ENCODE data around the gene BMP8B. TPM values are rescaled to one million over a fixed set of nuclear protein-coding genes. Genes with fewer than 3 reads are reported as not detected.
A peak's percentile ranks its signal among the peaks of the same experiment; 100 is the strongest.

BMP8B gene
- total and polyA plus RNA-seq, 2 donors (not counting 1 experiment from before 2014, with no cell fraction given) = 1.5 to 2.3 TPM

DNA sequence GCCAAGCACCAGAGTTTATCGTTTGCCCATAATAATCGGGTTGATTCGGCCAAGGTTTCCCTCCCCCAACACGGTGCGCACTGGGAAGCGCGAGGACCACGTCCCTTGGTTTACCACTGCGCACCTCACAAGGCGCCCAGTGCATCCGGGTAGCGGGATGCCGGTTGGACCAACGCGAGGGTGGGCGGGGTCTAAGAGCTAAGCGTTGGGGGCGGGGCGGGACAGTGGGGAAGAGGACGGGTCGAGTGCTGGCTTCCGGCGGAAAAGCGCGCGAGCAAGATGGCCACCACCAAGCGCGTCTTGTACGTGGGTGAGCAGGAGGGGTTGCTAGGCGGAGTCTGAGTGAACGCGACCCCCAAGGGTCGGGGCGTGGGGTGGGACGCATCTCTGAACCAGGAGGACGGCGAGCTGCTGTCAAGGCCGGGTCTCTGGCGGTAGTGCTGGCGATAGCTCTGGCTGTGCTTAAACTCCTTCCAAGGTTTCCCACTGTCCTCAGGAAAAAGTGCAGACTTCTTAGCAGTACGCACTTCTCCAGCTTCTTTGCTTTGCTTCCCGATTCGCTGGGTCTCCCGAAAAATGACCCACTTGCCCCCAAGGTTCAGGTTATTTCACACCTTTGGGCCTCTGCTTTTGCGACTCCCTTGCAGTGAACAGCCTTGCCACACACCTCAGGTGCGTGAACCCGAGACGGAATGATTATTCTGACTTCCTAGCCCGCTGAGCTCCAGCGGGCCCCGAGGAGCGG lies 49.9 kb downstream of the BMP8B start, which contains the start of gene PPIE:
PPIE (plus strand) TSS at position 261 of the 745 bp plus-strand sequence; CDS start at position 280, 19 bp downstream.
- CTCF ChIA-PET = interaction anchor here (0.8 to 2.0 kb wide), 5 partner anchors 14 to 235 kb away, joined by 3 to 9 read pairs (median 3); no protein-coding TSS in a partner anchor
- WGBS (ENCODE audit: insufficient coverage) = 2% methylated on average over 50 of the region's 52 CpGs
- Histone ChIP-seq H2AFZ (ENCODE audit: insufficient read depth, low read depth, low read length, poor library complexity, severe bottlenecking) (peak within 1 kb of the TSS; percentile 99), H3K4me3 (ENCODE audit: control extremely low read depth in 1 of 5, extremely low read depth in 1 of 5, insufficient read depth in 1 of 5, low read depth in 2 of 5, low read length in 4 of 5) (peak within 1 kb of the TSS; percentile 64 to 92 (median 81)), H3K4me1 (ENCODE audit: control insufficient read depth in 2 of 2, insufficient read depth in 2 of 2, low read length in 2 of 2) (peaks cover 9 to 16% of the 10 kb centered on the region in 2 donors), H3K27ac (ENCODE audit: low read length in 2 of 2) (peak within 1 kb of the TSS; percentile 58 to 78), H3K4me2 (replicated peaks; ENCODE audit: low read depth, low read length, poor library complexity, severe bottlenecking) (peak within 1 kb of the TSS; percentile 87), H3K9me3 (ENCODE audit: control extremely low read depth in 1 of 3, control insufficient read depth in 2 of 3, insufficient read depth in 1 of 3, low read length in 2 of 3) (no peaks in the 10 kb centered on the region), H3K9ac (ENCODE audit: low read length) (peak within 1 kb of the TSS; percentile 92), H3K27me3 (replicated peaks in 1 of 4; ENCODE audit: control extremely low read depth in 1 of 4, control insufficient read depth in 3 of 4, insufficient read depth in 4 of 4, low read length in 3 of 4) (peaks cover 0 to 18% (median 14%) of the 10 kb centered on the region in 4 experiments), H4K20me1 (ENCODE audit: control insufficient read depth, insufficient read depth, low read length, poor library complexity, severe bottlenecking) (no peaks in the 10 kb centered on the region), H3K79me2 (ENCODE audit: control insufficient read depth, insufficient read depth, low read length) (peaks cover 14% of the 10 kb centered on the region), H3K36me3 (replicated peaks in 1 of 2; ENCODE audit: control extremely low read depth in 1 of 2, control insufficient read depth in 1 of 2, extremely low read depth in 1 of 2, insufficient read depth in 2 of 2, low read length in 1 of 2) (peaks cover 8 to 36% of the 10 kb centered on the region in 2 experiments)
- H3K9me3 Mint-ChIP-seq (ENCODE audit: insufficient read depth) = peaks cover 2% of the 10 kb centered on the region
- peaks cover 19% of the 10 kb centered on the region for H3K27me3 Mint-ChIP-seq
- peak; percentile 91 for DNase-seq
- H3K4me1 Mint-ChIP-seq = peaks cover 19% of the 10 kb centered on the region
- peak; percentile 99 for ATAC-seq (ENCODE audit: low read depth)
- POLR2A ChIA-PET = interaction anchor here (0.6 to 1.0 kb wide), 7 partner anchors 50 to 931 kb away, joined by 3 to 6 read pairs (median 3); no protein-coding TSS in a partner anchor
- peak within 1 kb of the TSS; percentile 91 for H3K27ac Mint-ChIP-seq
- intact Hi-C loops (cut with micrococcal nuclease) = loop anchor here (1.0 to 2.0 kb wide), 2 partner anchors 132 to 300 kb away; no protein-coding TSS in a partner anchor
- no peak for TF ChIP-seq CTCF (IDR thresholded peaks at IDR 0.05)
- TF ChIP-seq EZH2 (IDR thresholded peaks at IDR 0.05; ENCODE audit: borderline replicate concordance, insufficient read depth, low read depth, low read length, poor library complexity, severe bottlenecking) = no peak
- peak within 1 kb of the TSS; percentile 98 for H3K4me3 Mint-ChIP-seq

All from B cell (primary cell).